NCI-H460 (cell line): ENCODE results near the gene RCBTB1. TPM values are rescaled to one million over a fixed set of nuclear protein-coding genes. Genes with fewer than 3 reads are reported as not detected.
"Not testable (repeated sequence)": the region's sequence is repeated elsewhere in the genome, so short reads cannot be mapped to it uniquely, and the experiment has no call there.

Experiments used
- DNase-seq: peaks from one replicate; pipeline ENCODE4 v3.0.0-alpha.2; 2016; ENCODE audit warnings: low read depth; ENCODE audit errors: extremely low read depth
- polyA plus RNA-seq: library from polyadenylated mRNA; depleted of rRNA; stranded (reverse); fragments of >200 nt; gene quantifications from 2 replicates; pipeline ENCODE4 v1.2.3, GENCODE V29; 2014; cell fraction: nucleus; rRNA removed
- total RNA-seq: library from RNA; depleted of rRNA; stranded (reverse); fragments of >200 nt; shearing (Covaris generic); gene quantifications from 2 replicates; pipeline ENCODE4 v1.2.3, GENCODE V29; 2014; rRNA removed

The RCBTB1 gene
- total RNA-seq, result 11.7 and 11.9 TPM in 2 replicates
- 12.5 and 23.5 TPM in 2 replicates for polyA plus RNA-seq

GRCh38 chr13:49585220-49586157, at the start of gene RCBTB1:
TSS of gene RCBTB1 (minus strand) at chr13:49585558. CDS start at chr13:49567279, 18,279 bp downstream.
- DNase-seq, result peak; percentile 23

GRCh38 chr13:49633710-49634109, 48.4 kb upstream of the RCBTB1 start:
- DNase-seq, result no peak

GRCh38 chr13:49632156-49632555, 46.8 kb upstream of the RCBTB1 start:
- DNase-seq, result no peak

- DNase-seq, result no peak
These were observed 45.2 kb upstream of the RCBTB1 start for GRCh38 chr13:49630580-49630979.

GRCh38 chr13:49629947-49630346, 44.6 kb upstream of the RCBTB1 start:
- no peak for DNase-seq

GRCh38 chr13:49629196-49629938, 44.0 kb upstream of the RCBTB1 start:
- DNase-seq, result no peak

- no peak for DNase-seq
These were observed 42.7 kb upstream of the RCBTB1 start, which contains the start of gene ARL11 for GRCh38 chr13:49627831-49628652. TSS of gene ARL11 (plus strand) at chr13:49628507. CDS start at chr13:49630448, 1,941 bp downstream.

GRCh38 chr13:49625392-49626079, 40.2 kb upstream of the RCBTB1 start:
- DNase-seq, result no peak

GRCh38 chr13:49624229-49624628, 38.9 kb upstream of the RCBTB1 start:
- DNase-seq, result no peak

GRCh38 chr13:49622174-49622946, 37.0 kb upstream of the RCBTB1 start:
- DNase-seq, result no peak

GRCh38 chr13:49620170-49620621, 34.8 kb upstream of the RCBTB1 start:
- DNase-seq, result no peak

- DNase-seq, result no peak
These were observed 31.3 kb upstream of the RCBTB1 start for GRCh38 chr13:49616676-49617065.

GRCh38 chr13:49615836-49616675, 30.7 kb upstream of the RCBTB1 start:
- DNase-seq, result no peak

- DNase-seq, result not testable (repeated sequence)
These were observed 26.7 kb upstream of the RCBTB1 start for GRCh38 chr13:49612042-49612441.

GRCh38 chr13:49610176-49610575, 24.8 kb upstream of the RCBTB1 start:
- no peak for DNase-seq

GRCh38 chr13:49608651-49609331, 23.4 kb upstream of the RCBTB1 start:
- no peak for DNase-seq

- no peak for DNase-seq
These were observed 22.4 kb upstream of the RCBTB1 start for GRCh38 chr13:49607761-49608160.
